Activated B cell treated with CpG ODN at 0.5 μM for 24 hours (primary cell): ENCODE measurements around the gene TFEB. TPM values are rescaled to one million over a fixed set of nuclear protein-coding genes. Genes with fewer than 3 reads are reported as not detected.
A peak's percentile ranks its signal among the peaks of the same experiment; 100 is the strongest.

Experiments
- ATAC-seq: fragments of 200-7000 bp; cut with Tn5 transposase; one replicate; pipeline ENCODE4 v1.10.0; 2021; ENCODE audit warnings: low read depth, mild to moderate bottlenecking, moderate library complexity
- CTCF ChIA-PET: fragments of 350-600 bp; sonication (Branson Sonifier 250); formaldehyde crosslinking; loops from one replicate; lab custom pipeline; 2021; ENCODE audit warnings: antibody characterized with exemption; lab: Charles Lee
- POLR2A ChIA-PET: fragments of 350-600 bp; sonication (Branson Sonifier 250); formaldehyde crosslinking; loops from one replicate; lab custom pipeline; 2021; ENCODE audit warnings: antibody characterized with exemption; lab: Charles Lee
- DNase-seq: peaks from one replicate; pipeline ENCODE4 v3.0.0; 2022
- H3K27ac Mint-ChIP-seq: one replicate; pipeline ENCODE4 v1.8.0; 2020; ENCODE audit warnings: mixed read lengths
- H3K27me3 Mint-ChIP-seq: one replicate; pipeline ENCODE4 v1.8.0; 2021; ENCODE audit warnings: mixed read lengths
- H3K36me3 Mint-ChIP-seq: one replicate; pipeline ENCODE4 v1.8.0; 2021; ENCODE audit warnings: low read depth, mixed read lengths
- H3K4me1 Mint-ChIP-seq: one replicate; pipeline ENCODE4 v1.8.0; 2021; ENCODE audit warnings: mixed read lengths
- H3K4me3 Mint-ChIP-seq: one replicate; pipeline ENCODE4 v1.8.0; 2020; ENCODE audit warnings: mild to moderate bottlenecking, mixed read lengths
- H3K9me3 Mint-ChIP-seq: one replicate; pipeline ENCODE4 v1.8.0; 2020; ENCODE audit warnings: mixed read lengths
- intact Hi-C: fragments of 100-400 bp; cut with micrococcal nuclease; formaldehyde crosslinking; loops from one replicate; pipeline ENCODE4 v1.15.1; 2024
- total RNA-seq: library from RNA; stranded (reverse); gene quantifications from 2 replicates; pipeline ENCODE4 v1.2.3, GENCODE V29; 2022
- TF ChIP-seq, protein P1 (sequence below): fragments of 200-600 bp; IDR thresholded peaks from one replicate; pipeline ENCODE4 v1.8.0; 2022; ENCODE audit warnings: antibody characterized with exemption, mild to moderate bottlenecking

Gene TFEB
- total RNA-seq, 1 donor from 2014 or later: 203 TPM

DNA sequence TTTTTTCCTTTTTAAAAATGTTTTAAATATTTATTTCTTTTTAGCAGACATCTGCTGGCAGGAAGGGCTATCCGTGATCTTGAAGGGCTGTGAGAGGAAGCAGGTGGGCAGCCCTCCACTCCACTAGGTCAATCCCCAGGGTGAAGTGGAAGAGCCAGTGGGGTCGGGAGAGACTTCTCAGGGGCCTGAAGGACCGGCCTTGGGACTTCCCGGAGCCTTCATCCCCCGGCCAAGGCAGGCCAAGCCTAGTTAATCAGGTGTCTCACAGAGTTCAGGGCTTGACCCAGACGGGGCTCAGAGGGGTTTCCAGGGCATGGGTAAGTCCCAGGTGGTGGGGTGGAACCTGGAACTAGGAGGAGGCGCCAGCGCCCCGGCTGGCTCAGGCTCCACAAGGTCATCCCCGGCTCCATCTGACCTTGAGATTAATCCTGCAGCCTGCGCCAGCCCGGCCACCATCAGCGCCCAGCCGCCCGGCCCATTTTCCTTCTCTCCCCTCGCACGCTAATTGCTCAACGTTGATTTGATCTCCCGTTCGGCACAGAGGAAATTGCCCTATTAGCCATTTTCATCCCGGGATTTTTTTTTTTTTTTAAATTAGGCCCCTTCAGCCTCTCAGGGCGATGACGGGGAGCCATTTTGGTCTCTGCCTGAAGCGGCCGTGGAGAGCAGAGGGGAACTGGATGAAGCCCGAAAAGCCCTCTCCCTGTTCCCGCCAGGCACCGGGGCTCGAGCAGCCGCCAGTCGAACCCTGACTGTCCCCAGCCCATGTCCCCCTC, 52.7 kb downstream of the TFEB start:
- ATAC-seq (peak; percentile 12), DNase-seq (peak; percentile 30)
- Mint-ChIP-seq H3K36me3 (peaks cover 31% of the 10 kb centered on the region), H3K27me3 (no peaks in the 10 kb centered on the region), H3K27ac (peak overlapping the region; percentile 83), H3K4me3 (peak overlapping the region; percentile 78), H3K9me3 (no peaks in the 10 kb centered on the region), H3K4me1 (peaks cover 20% of the 10 kb centered on the region)
- CTCF ChIA-PET: interaction anchor here (0.7 to 4.0 kb wide), 28 partner anchors 9 to 377 kb away, joined by 3 to 50 read pairs (median 4); partner anchors contain the start of gene TFEB
- TF ChIP-seq, protein P1, sequence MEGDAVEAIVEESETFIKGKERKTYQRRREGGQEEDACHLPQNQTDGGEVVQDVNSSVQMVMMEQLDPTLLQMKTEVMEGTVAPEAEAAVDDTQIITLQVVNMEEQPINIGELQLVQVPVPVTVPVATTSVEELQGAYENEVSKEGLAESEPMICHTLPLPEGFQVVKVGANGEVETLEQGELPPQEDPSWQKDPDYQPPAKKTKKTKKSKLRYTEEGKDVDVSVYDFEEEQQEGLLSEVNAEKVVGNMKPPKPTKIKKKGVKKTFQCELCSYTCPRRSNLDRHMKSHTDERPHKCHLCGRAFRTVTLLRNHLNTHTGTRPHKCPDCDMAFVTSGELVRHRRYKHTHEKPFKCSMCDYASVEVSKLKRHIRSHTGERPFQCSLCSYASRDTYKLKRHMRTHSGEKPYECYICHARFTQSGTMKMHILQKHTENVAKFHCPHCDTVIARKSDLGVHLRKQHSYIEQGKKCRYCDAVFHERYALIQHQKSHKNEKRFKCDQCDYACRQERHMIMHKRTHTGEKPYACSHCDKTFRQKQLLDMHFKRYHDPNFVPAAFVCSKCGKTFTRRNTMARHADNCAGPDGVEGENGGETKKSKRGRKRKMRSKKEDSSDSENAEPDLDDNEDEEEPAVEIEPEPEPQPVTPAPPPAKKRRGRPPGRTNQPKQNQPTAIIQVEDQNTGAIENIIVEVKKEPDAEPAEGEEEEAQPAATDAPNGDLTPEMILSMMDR: no peak
- intact Hi-C loops: loop anchor here (1.0 to 5.0 kb wide), 10 partner anchors 14 to 675 kb away; partner anchors contain the start of gene TFEB
- POLR2A ChIA-PET: interaction anchor here (0.7 to 6.6 kb wide), 16 partner anchors 11 to 254 kb away, joined by 3 to 126 read pairs (median 4); partner anchors contain the start of genes TFEB and TOMM6

DNA sequence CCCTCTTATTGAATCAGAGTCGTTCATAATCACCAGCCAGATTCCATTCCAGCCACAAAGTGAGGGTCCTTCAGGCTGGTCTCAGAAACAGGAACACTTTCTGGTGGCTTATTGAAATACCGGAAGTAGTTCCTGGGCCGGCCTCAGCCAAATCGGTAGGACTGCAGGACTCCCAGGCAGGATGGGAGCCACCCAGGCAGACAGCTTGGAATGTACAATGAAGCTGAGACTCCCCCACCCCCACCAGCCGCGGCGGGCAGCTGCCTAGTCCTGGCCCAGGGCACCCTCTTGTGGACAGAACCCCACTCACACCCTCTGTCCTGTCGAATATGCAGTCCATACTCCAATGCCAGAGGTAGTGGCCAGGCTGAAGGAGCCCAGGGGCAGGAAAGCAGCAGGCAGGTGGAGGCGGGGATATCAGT, 53.3 kb downstream of the TFEB start:
- Mint-ChIP-seq H3K27me3 (no peaks in the 10 kb centered on the region), H3K27ac (peak overlapping the region; percentile 83), H3K4me3 (peak overlapping the region; percentile 48), H3K36me3 (peaks cover 25% of the 10 kb centered on the region), H3K4me1 (peaks cover 20% of the 10 kb centered on the region), H3K9me3 (no peaks in the 10 kb centered on the region)
- TF ChIP-seq, protein P1: peak; percentile 85
- POLR2A ChIA-PET: interaction anchor here (0.6 to 2.4 kb wide), 8 partner anchors 16 to 307 kb away, joined by 3 to 17 read pairs (median 6); no protein-coding TSS in a partner anchor
- CTCF ChIA-PET: interaction anchor here (0.6 to 1.9 kb wide), 5 partner anchors 80 to 375 kb away, joined by 3 to 7 read pairs (median 4); no protein-coding TSS in a partner anchor
- intact Hi-C loops: loop anchor here (1.0 to 5.0 kb wide), 6 partner anchors 15 to 675 kb away; no protein-coding TSS in a partner anchor
- DNase-seq: peak; percentile 66
- peak; percentile 80 for ATAC-seq

GRCh38 chr6:41680182-41680965, 55.0 kb downstream of the TFEB start:
- no peak for DNase-seq
- H3K4me1 Mint-ChIP-seq: peaks cover 20% of the 10 kb centered on the region
- H3K4me3 Mint-ChIP-seq: no peak overlapping the region
- no peaks in the 10 kb centered on the region for H3K27me3 Mint-ChIP-seq
- no peak overlapping the region for H3K27ac Mint-ChIP-seq
- H3K36me3 Mint-ChIP-seq: peaks cover 9% of the 10 kb centered on the region
- CTCF ChIA-PET: interaction anchor here (1.0 to 1.9 kb wide), 4 partner anchors 10 to 309 kb away, joined by 3 to 8 read pairs (median 6); no protein-coding TSS in a partner anchor
- TF ChIP-seq, protein P1: no peak
- POLR2A ChIA-PET: interaction anchor here (0.6 to 2.4 kb wide), 2 partner anchors 25 to 503 kb away, joined by 5 to 9 read pairs; no protein-coding TSS in a partner anchor
- no peak for ATAC-seq
- intact Hi-C loops: loop anchor here (5.0 kb wide), 1 partner anchor 673 kb away; no protein-coding TSS in a partner anchor
- H3K9me3 Mint-ChIP-seq: no peaks in the 10 kb centered on the region

DNA sequence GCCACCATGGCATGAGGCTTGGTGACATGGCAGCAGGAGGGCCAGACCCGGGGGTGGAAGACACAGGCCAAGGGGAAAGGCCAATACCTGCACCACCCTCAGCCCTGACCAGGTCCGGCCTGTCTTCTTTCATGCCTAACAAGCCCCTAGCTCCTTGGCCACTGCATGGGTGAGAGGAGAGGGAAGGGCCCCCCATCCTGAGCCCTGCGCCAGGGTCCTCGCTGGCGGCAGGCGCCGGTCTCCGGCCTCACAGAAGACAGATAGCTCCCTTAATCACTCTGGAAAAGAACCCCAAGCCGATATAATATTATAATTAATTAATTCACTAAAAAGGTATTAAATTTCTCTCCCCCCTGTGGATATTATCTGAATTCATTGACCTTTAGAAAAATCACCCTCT, 55.7 kb downstream of the TFEB start:
- Mint-ChIP-seq H3K36me3 (peaks cover 4% of the 10 kb centered on the region), H3K4me3 (no peak overlapping the region), H3K9me3 (no peaks in the 10 kb centered on the region), H3K27me3 (peaks cover 2% of the 10 kb centered on the region), H3K4me1 (peaks cover 20% of the 10 kb centered on the region), H3K27ac (no peak overlapping the region)
- ATAC-seq (no peak), DNase-seq (no peak)
- TF ChIP-seq, protein P1: no peak
- POLR2A ChIA-PET: no interaction called here
- intact Hi-C loops: loop anchor here (5.0 kb wide), 1 partner anchor 672 kb away; no protein-coding TSS in a partner anchor
- CTCF ChIA-PET: interaction anchor here (1.7 kb wide), 1 partner anchor 308 kb away, joined by 4 read pairs; no protein-coding TSS in a partner anchor
